Stomach (tissue), 9 donors: Measurements from ENCODE around the gene ARHGEF10L. TPM values are rescaled to one million over a fixed set of nuclear protein-coding genes. Genes with fewer than 3 reads are reported as not detected.

Experiments used
- DNase-seq, 2 donors: peaks; one replicate each; pipeline versions ENCODE4 v3.0.0 to v3.0.0-alpha.2; 2013 to 2019
- H3K27ac ChIP-seq, 5 donors: fragments of 200-600 bp in 4 of 5; sonication (generic) in 4 of 5; one replicate each; pipeline ENCODE4 v1.5.1; 2013 to 2019; ENCODE audit warnings: mild to moderate bottlenecking in 1 of 5, moderate library complexity in 1 of 5
- H3K27me3 ChIP-seq, 3 donors: fragments of 200-600 bp; sonication (generic); one replicate each; pipeline ENCODE4 v1.5.1; 2017 to 2019; ENCODE audit warnings: mixed run types in 1 of 3
- H3K36me3 ChIP-seq, 4 donors: fragments of 200-600 bp; sonication (generic); 1 replicate in 3 of 4; 2 replicates in 1 of 4; pipeline ENCODE4 v1.5.1; 2016 to 2019
- H3K4me1 ChIP-seq, 4 donors: fragments of 200-600 bp; sonication (generic); one replicate each; pipeline ENCODE4 v1.5.1; 2016 to 2019
- H3K4me3 ChIP-seq, 4 donors: fragments of 200-600 bp; sonication (generic) in 3 of 4; one replicate each; pipeline ENCODE4 v1.5.1; 2016 to 2019; ENCODE audit warnings: mild to moderate bottlenecking in 1 of 4
- H3K9me3 ChIP-seq, 4 donors: fragments of 200-600 bp; sonication (generic); one replicate each; pipeline ENCODE4 v1.5.1; 2016 to 2019
- CTCF ChIP-seq, 7 experiments: fragments of 450-650 bp in 4 of 7; fragments of 200-600 bp in 3 of 7; sonication (generic) in 3 of 7; IDR thresholded peaks; one replicate each; pipeline ENCODE4 v1.5.1; 2016 to 2019; ENCODE audit warnings: antibody characterized with exemption in 7 of 7, control low read depth in 2 of 7, mild to moderate bottlenecking in 1 of 7
- EP300 ChIP-seq: sonication (generic); formaldehyde crosslinking; IDR thresholded peaks from one replicate; pipeline ENCODE4 v1.6.1; 2017; ENCODE audit warnings: antibody characterized with exemption
- POLR2A ChIP-seq, 4 donors: fragments of 450-650 bp; IDR thresholded peaks; one replicate each; pipeline ENCODE4 v1.6.1; 2016; ENCODE audit warnings: antibody characterized with exemption in 4 of 4, control low read depth in 2 of 4, mild to moderate bottlenecking in 1 of 4, moderate library complexity in 1 of 4
- POLR2AphosphoS5 ChIP-seq, 3 donors: sonication (generic); formaldehyde crosslinking; IDR thresholded peaks; one replicate each; pipeline ENCODE4 v1.6.1; 2016; ENCODE audit warnings: antibody characterized with exemption in 3 of 3
- WGBS, 5 donors: extraction: QIAGEN DNeasy Blood & Tissue Kit in 3 of 5; methylation state at CpG; one replicate each; pipeline versions ENCODE4 v1.1.5 to v1.1.7; 2013 to 2018; 5-methylcytosine and 5-hydroxymethylcytosine counted together
- intact Hi-C: fragments of 100-400 bp; cut with DNase I; formaldehyde crosslinking; loops from one replicate; pipeline ENCODE4 v1.15.1; 2023; ENCODE audit warnings: low total_unique reads
- polyA plus RNA-seq, 3 donors: library from polyadenylated mRNA; stranded (reverse); fragments of 200-250 nt; gene quantifications; one replicate each; pipeline ENCODE4 v1.2.3, GENCODE V29; 2013
- total RNA-seq, 5 donors: library from RNA; depleted of rRNA; stranded (reverse); fragments of >200 nt; gene quantifications; one replicate each; pipeline versions ENCODE4 v1.1.0 to v1.2.3, GENCODE V29; 2014 to 2016
- donor health status: healthy with polysubstance abuse.
- donor health status: Bipolar disorder and iron deficiency.
- donor health status: healthy.

ARHGEF10L gene
- total and polyA plus RNA-seq, 8 donors = 15.4 to 329 (median 45.0) TPM

DNA sequence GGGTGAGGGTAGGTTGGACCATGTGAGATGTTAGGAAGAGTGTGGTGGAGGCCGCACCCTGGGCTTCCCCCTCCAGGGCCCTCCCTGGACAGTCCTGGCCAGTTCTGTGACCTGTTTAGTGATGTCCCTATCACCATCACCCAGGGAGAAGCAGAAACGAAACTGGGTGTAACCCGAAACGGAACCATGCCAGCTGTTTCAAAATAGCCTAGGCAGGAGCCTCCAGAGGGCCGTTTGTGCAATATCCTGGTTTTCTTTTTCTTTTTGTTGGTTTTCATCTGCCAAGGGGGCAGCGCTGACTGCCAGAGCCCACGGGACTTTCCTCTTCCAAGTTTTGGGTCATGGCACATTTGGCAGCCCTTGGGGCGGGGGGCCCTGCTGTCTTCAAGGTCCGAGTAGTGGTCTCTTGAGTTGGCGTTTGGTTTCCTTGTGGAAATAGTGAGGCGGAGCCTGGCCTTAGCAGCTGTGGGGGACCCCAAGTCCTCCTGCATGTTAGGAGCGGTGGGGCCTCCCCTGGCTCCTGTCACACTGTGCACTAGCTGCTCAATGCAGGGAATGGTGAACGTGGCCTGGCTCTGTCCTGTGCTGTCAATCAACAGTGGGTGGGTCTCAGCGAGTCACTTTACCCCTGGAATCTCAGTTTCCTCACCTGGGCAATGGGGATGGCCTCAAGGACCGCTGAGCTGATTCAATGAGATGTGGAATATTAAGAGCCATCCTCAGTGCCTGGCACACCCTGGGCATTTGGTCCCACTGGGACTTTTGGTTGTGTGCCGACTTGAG is 90.7 kb downstream of the ARHGEF10L start:
- H3K4me3 ChIP-seq = no peak overlapping the region
- WGBS, 5 donors = 67 to 84% (median 80%) methylated on average over 12 to 16 of the region's 16 CpGs
- TF ChIP-seq EP300 = no peak
- H3K36me3 ChIP-seq = peaks cover 36 to 100% (median 100%) of the 10 kb centered on the region in 4 donors
- H3K9me3 ChIP-seq = no peaks in the 10 kb centered on the region
- H3K27me3 ChIP-seq = no peaks in the 10 kb centered on the region
- DNase-seq = peak; percentile 27 to 38
- peaks cover 0 to 21% (median 0%) of the 10 kb centered on the region in 4 donors for H3K4me1 ChIP-seq
- peak overlapping the region in 4 of 5 donors; percentile 21 to 66 (median 52) for H3K27ac ChIP-seq
- intact Hi-C loops = no loop called here

DNA sequence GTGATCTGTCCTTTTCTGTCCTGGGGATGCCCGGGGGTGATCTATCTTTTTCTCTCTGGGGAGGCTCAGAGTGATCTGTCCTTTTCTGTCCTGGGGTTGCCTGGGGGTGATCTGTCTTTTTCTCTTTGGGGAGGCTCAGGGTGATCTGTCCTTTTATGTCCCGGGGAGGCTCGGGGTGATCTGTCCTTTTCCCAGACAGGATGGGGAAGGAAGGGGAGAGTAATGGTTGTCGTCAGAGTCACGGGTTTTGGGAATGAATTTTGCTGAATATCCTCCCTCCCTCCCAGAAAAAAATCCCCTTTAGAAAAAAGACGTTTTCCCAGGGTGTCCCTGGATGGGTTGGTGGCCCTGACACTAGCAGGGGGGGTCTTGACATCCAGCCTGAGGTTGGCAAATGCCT is 91.5 kb downstream of the ARHGEF10L start:
- H3K9me3 ChIP-seq = no peaks in the 10 kb centered on the region
- no peak overlapping the region for H3K4me3 ChIP-seq

GRCh38 chr1:17631410-17631809 is 91.9 kb downstream of the ARHGEF10L start:
- no peak for TF ChIP-seq CTCF (IDR thresholded peaks at IDR 0.05)
- no peak for TF ChIP-seq POLR2AphosphoS5 (IDR thresholded peaks at IDR 0.05)
- no peak for TF ChIP-seq EP300
- no peak for DNase-seq
- H3K27ac ChIP-seq = peak overlapping the region in 2 of 5 donors; percentile 2 to 66
- no peaks in the 10 kb centered on the region for H3K27me3 ChIP-seq
- no peak overlapping the region for H3K4me3 ChIP-seq
- H3K36me3 ChIP-seq = peaks cover 46 to 100% (median 100%) of the 10 kb centered on the region in 4 donors
- 90 to 95% (median 93%) methylated on average over 7 to 8 of the region's 8 CpGs for WGBS, 5 donors
- H3K4me1 ChIP-seq = peaks cover 0 to 26% (median 0%) of the 10 kb centered on the region in 4 donors
- intact Hi-C loops = no loop called here
- H3K9me3 ChIP-seq = no peaks in the 10 kb centered on the region

More for the DNA sequence above, 91.5 kb downstream of the ARHGEF10L start:
- H3K27me3 ChIP-seq = no peaks in the 10 kb centered on the region
- 49 to 79% (median 76%) methylated on average over 6 of the region's 6 CpGs for WGBS, 5 donors
- H3K4me1 ChIP-seq = peaks cover 0 to 26% (median 0%) of the 10 kb centered on the region in 4 donors
- no peak for DNase-seq
- intact Hi-C loops = no loop called here
- TF ChIP-seq POLR2A (IDR thresholded peaks at IDR 0.05) (no peak), POLR2AphosphoS5 (IDR thresholded peaks at IDR 0.05) (no peak), EP300 (no peak), CTCF (IDR thresholded peaks at IDR 0.05) (no peak)
- peak overlapping the region in 3 of 5 donors; percentile 21 to 66 (median 65) for H3K27ac ChIP-seq
- peaks cover 42 to 100% (median 100%) of the 10 kb centered on the region in 4 donors for H3K36me3 ChIP-seq

DNA sequence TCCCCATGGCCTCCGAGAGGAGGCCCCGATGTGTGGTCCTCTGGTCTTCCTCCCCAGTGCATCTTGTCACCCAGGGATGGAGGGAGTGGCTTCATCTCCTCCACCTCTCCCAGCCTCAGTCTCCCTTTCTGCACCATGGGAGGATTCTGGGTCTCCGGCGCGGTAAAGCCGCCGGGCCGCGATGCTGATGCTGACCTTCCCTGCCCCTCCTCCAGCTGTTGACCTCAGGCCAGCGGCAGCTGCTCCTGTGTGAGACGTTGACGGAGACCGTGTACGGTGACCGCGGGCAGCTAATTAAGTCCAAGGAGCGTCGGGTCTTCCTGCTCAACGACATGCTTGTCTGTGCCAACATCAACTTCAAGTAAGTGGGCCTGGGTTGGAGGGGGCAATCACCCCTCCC is 92.6 kb downstream of the ARHGEF10L start:
- H3K36me3 ChIP-seq = peaks cover 53 to 100% (median 100%) of the 10 kb centered on the region in 4 donors
- H3K4me1 ChIP-seq = peaks cover 0 to 26% (median 0%) of the 10 kb centered on the region in 4 donors
- TF ChIP-seq CTCF (IDR thresholded peaks at IDR 0.05) = no peak
- TF ChIP-seq POLR2A (IDR thresholded peaks at IDR 0.05) = no peak
- TF ChIP-seq POLR2AphosphoS5 (IDR thresholded peaks at IDR 0.05) = no peak
- TF ChIP-seq EP300 = no peak
- DNase-seq = no peak
- H3K27me3 ChIP-seq = no peaks in the 10 kb centered on the region
- WGBS, 5 donors = 86 to 90% (median 88%) methylated on average over 17 to 19 of the region's 19 CpGs
- intact Hi-C loops = no loop called here
- H3K9me3 ChIP-seq = no peaks in the 10 kb centered on the region
- H3K4me3 ChIP-seq = no peak overlapping the region
- no peak overlapping the region for H3K27ac ChIP-seq
